ENCODE data around the gene LINC00237.

LINC00237 gene

DNA sequence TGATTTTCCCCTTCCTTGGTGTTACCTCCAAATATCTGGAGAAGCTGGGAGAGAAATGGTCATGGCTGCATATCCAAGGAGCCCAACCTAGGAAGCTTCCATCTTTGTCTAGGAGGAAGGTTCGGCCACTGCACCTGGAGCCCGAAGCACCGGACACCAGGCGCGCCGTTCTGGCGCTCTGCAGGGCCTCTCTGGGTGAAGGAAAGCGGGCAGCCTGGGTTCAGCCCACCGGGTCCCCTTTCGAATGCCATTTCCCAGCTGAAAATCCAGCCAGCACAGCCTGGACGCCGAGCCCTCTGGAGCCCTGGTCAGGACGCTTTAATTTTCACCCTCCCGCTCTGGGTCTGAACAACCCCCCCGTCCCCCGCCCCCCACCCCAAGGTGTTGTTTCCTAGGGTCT is 1.2 kb downstream of the LINC00237 start:
- Histone ChIP-seq H3K79me2 (ENCODE audit: low read length) (no peaks in the 10 kb centered on the region), H4K20me1 (ENCODE audit: insufficient read depth, low read length) (no peaks in the 10 kb centered on the region), H3K27me3 (replicated peaks; ENCODE audit: insufficient read depth, low read length) (peaks cover 64% of the 10 kb centered on the region), H3K4me2 (ENCODE audit: low read depth, low read length) (no peak overlapping the region), H3K4me3 (ENCODE audit: low read length) (no peak overlapping the region), H3K27ac (ENCODE audit: low read length) (no peak overlapping the region), H3K9me2 (replicated peaks; ENCODE audit: insufficient read depth, low read length) (no peaks in the 10 kb centered on the region), H3K9me3 (replicated peaks; ENCODE audit: insufficient read depth, low read length) (no peaks in the 10 kb centered on the region), H3K36me3 (replicated peaks; ENCODE audit: insufficient read depth, low read length) (no peaks in the 10 kb centered on the region), H2AFZ (ENCODE audit: low read length) (no peak overlapping the region), H3F3A (ENCODE audit: insufficient read depth, low read length) (no peaks in the 10 kb centered on the region), H3K9ac (ENCODE audit: low read length) (no peak overlapping the region), H3K4me1 (ENCODE audit: low read length) (no peaks in the 10 kb centered on the region)
- DNase-seq, result no peak
- TF ChIP-seq, protein P1, sequence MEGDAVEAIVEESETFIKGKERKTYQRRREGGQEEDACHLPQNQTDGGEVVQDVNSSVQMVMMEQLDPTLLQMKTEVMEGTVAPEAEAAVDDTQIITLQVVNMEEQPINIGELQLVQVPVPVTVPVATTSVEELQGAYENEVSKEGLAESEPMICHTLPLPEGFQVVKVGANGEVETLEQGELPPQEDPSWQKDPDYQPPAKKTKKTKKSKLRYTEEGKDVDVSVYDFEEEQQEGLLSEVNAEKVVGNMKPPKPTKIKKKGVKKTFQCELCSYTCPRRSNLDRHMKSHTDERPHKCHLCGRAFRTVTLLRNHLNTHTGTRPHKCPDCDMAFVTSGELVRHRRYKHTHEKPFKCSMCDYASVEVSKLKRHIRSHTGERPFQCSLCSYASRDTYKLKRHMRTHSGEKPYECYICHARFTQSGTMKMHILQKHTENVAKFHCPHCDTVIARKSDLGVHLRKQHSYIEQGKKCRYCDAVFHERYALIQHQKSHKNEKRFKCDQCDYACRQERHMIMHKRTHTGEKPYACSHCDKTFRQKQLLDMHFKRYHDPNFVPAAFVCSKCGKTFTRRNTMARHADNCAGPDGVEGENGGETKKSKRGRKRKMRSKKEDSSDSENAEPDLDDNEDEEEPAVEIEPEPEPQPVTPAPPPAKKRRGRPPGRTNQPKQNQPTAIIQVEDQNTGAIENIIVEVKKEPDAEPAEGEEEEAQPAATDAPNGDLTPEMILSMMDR (IDR thresholded peaks at IDR 0.05; ENCODE audit: low read length), result no peak
- TF ChIP-seq EZH2phosphoT487 (IDR thresholded peaks at IDR 0.05; ENCODE audit: low read length) (no peak), EZH2 (optimal IDR thresholded peaks at IDR 0.05; ENCODE audit: low read depth, low read length) (no peak)

DNA sequence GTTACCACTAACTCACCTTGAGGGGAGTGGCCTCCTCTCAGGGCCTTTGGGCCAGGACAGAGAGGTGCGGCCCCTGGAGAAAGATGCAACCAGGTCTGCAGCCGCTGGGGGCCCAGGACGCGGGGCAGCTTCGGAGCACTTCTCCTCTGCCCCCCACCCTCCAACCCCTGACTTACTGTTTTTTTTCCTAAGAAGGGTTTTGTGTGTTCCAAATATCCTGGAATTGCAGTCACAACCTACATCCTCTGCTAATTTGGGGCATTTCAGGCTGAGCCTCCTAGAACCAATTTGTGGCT is 1.7 kb downstream of the LINC00237 start:
- Histone ChIP-seq H3K9me2 (replicated peaks; ENCODE audit: insufficient read depth, low read length) (no peaks in the 10 kb centered on the region), H3K9ac (ENCODE audit: low read length) (no peak overlapping the region), H3K4me1 (ENCODE audit: low read length) (no peaks in the 10 kb centered on the region), H3K4me2 (ENCODE audit: low read depth, low read length) (no peak overlapping the region), H4K20me1 (ENCODE audit: insufficient read depth, low read length) (no peaks in the 10 kb centered on the region), H3K9me3 (replicated peaks; ENCODE audit: insufficient read depth, low read length) (no peaks in the 10 kb centered on the region), H3K27ac (ENCODE audit: low read length) (no peak overlapping the region), H3K27me3 (replicated peaks; ENCODE audit: insufficient read depth, low read length) (peaks cover 69% of the 10 kb centered on the region), H3F3A (ENCODE audit: insufficient read depth, low read length) (no peaks in the 10 kb centered on the region), H3K36me3 (replicated peaks; ENCODE audit: insufficient read depth, low read length) (no peaks in the 10 kb centered on the region), H2AFZ (ENCODE audit: low read length) (no peak overlapping the region), H3K79me2 (ENCODE audit: low read length) (no peaks in the 10 kb centered on the region), H3K4me3 (ENCODE audit: low read length) (no peak overlapping the region)
- DNase-seq, result no peak
- no peak for TF ChIP-seq EZH2phosphoT487 (IDR thresholded peaks at IDR 0.05; ENCODE audit: low read length)
- TF ChIP-seq, protein P1 (IDR thresholded peaks at IDR 0.05; ENCODE audit: low read length), result no peak
- no peak for TF ChIP-seq EZH2 (optimal IDR thresholded peaks at IDR 0.05; ENCODE audit: low read depth, low read length)

DNA sequence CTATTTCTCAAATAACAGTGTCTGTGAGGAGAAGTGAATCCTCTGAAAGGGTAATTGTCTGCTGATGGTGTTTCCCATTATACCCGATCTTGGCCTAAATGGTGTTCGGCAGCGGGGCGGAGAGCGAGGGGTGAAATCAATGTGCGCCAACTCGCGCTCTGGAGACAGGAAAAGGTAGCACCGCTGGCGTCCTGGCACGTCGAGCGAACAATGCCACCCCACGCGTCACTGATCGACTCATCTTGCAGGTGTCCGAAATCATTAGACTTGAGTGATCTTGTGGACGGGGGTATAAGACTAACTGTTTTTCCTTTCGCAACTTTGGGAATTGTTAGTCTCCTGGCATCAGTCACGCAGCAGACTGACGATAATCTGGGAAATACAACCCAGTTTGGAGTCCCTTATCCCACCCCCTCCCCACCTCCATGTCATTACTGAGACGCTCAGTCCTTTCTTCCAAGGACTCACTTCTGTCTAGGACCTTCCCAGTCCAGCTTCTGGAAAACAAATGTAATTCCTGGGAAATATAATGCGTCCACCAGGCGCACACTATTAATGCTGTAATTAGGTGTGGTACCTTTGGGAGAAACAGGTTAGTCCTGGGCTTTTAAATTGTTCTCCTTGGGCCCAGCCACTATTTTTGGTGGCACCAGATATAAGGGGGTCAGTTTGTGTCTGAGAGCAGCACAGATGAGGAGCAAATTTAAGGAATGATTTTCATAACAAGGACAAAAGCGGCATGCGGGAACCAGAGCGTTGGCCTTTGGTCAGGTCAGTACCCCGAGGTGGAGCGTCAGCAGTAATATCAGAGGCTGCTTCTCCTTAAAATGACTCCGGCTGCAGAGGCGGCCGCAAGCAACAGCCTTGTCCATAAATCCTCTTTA is 2.3 kb downstream of the LINC00237 start:
- no peak for DNase-seq
- Histone ChIP-seq H3K4me2 (ENCODE audit: low read depth, low read length) (no peak overlapping the region), H3F3A (ENCODE audit: insufficient read depth, low read length) (no peaks in the 10 kb centered on the region), H2AFZ (ENCODE audit: low read length) (no peak overlapping the region), H4K20me1 (ENCODE audit: insufficient read depth, low read length) (no peaks in the 10 kb centered on the region), H3K27me3 (replicated peaks; ENCODE audit: insufficient read depth, low read length) (peaks cover 75% of the 10 kb centered on the region), H3K4me1 (ENCODE audit: low read length) (no peaks in the 10 kb centered on the region), H3K36me3 (replicated peaks; ENCODE audit: insufficient read depth, low read length) (no peaks in the 10 kb centered on the region), H3K27ac (ENCODE audit: low read length) (no peak overlapping the region), H3K4me3 (ENCODE audit: low read length) (no peak overlapping the region), H3K9me3 (replicated peaks; ENCODE audit: insufficient read depth, low read length) (no peaks in the 10 kb centered on the region), H3K9me2 (replicated peaks; ENCODE audit: insufficient read depth, low read length) (no peaks in the 10 kb centered on the region), H3K79me2 (ENCODE audit: low read length) (no peaks in the 10 kb centered on the region), H3K9ac (ENCODE audit: low read length) (no peak overlapping the region)
- TF ChIP-seq EZH2 (optimal IDR thresholded peaks at IDR 0.05; ENCODE audit: low read depth, low read length), result no peak
- no peak for TF ChIP-seq EZH2phosphoT487 (IDR thresholded peaks at IDR 0.05; ENCODE audit: low read length)
- TF ChIP-seq, protein P1 (IDR thresholded peaks at IDR 0.05; ENCODE audit: low read length), result no peak

Measured in MM.1S (cell line).